CD4-positive, alpha-beta memory T cell (primary cell): Measurements from ENCODE around the gene MARK2. TPM values are rescaled to one million over a fixed set of nuclear protein-coding genes. Genes with fewer than 3 reads are reported as not detected.

Source experiments
- CTCF ChIA-PET: fragments of 350-600 bp; sonication (Branson Sonifier 250); formaldehyde crosslinking; loops from one replicate; lab custom pipeline; 2021; ENCODE audit warnings: inconsistent platforms; ENCODE audit not compliant: partially characterized antibody; lab: Charles Lee
- POLR2A ChIA-PET: fragments of 350-600 bp; sonication (Branson Sonifier 250); formaldehyde crosslinking; loops from one replicate; lab custom pipeline; 2021; ENCODE audit not compliant: partially characterized antibody; lab: Charles Lee
- DNase-seq, 5 donors: peaks; one replicate each; pipeline versions ENCODE4 v3.0.0 to v3.0.0-alpha.2; 2020 to 2022; ENCODE audit warnings: mixed read lengths in 1 of 5
- H3K27ac ChIP-seq: one replicate; pipeline ENCODE4 v1.7.0; 2013; ENCODE audit warnings: low read depth, low read length
- H3K27me3 ChIP-seq: 2 replicates; pipeline ENCODE4 v1.7.0; 2013; ENCODE audit warnings: mild to moderate bottlenecking, low read length, moderate library complexity; ENCODE audit not compliant: insufficient read depth
- H3K36me3 ChIP-seq: 2 replicates; pipeline ENCODE4 v1.7.0; 2013; ENCODE audit warnings: mild to moderate bottlenecking, low read length, moderate library complexity; ENCODE audit not compliant: insufficient read depth
- H3K4me1 ChIP-seq: 2 replicates; pipeline ENCODE4 v1.7.0; 2013; ENCODE audit warnings: mild to moderate bottlenecking, low read length, moderate library complexity; ENCODE audit not compliant: insufficient read depth
- H3K4me3 ChIP-seq, 2 donors: one replicate each; pipeline ENCODE4 v1.7.0; 2013; ENCODE audit warnings: low read length in 2 of 2, mild to moderate bottlenecking in 1 of 2
- H3K9me3 ChIP-seq, 2 donors: one replicate each; pipeline ENCODE4 v1.7.0; 2013; ENCODE audit warnings: low read length in 2 of 2, control low read depth in 1 of 2; ENCODE audit not compliant: control insufficient read depth in 1 of 2
- H3K27ac Mint-ChIP-seq, 7 donors: one replicate each; pipeline ENCODE4 v1.8.0; 2020 to 2021; ENCODE audit warnings: mixed read lengths in 7 of 7, mild to moderate bottlenecking in 6 of 7, inconsistent platforms in 3 of 7, moderate library complexity in 3 of 7
- H3K27me3 Mint-ChIP-seq, 2 donors: one replicate each; pipeline ENCODE4 v1.8.0; 2020 to 2021; ENCODE audit warnings: mixed read lengths in 2 of 2
- H3K36me3 Mint-ChIP-seq, 2 donors: one replicate each; pipeline ENCODE4 v1.8.0; 2020 to 2021; ENCODE audit warnings: mixed read lengths in 2 of 2, inconsistent platforms in 1 of 2, mild to moderate bottlenecking in 1 of 2
- H3K4me1 Mint-ChIP-seq, 4 donors: one replicate each; pipeline ENCODE4 v1.8.0; 2020 to 2021; ENCODE audit warnings: mixed read lengths in 4 of 4, mild to moderate bottlenecking in 1 of 4
- H3K4me3 Mint-ChIP-seq, 8 donors: one replicate each; pipeline ENCODE4 v1.8.0; 2020 to 2021; ENCODE audit warnings: mixed read lengths in 8 of 8, mild to moderate bottlenecking in 7 of 8, moderate library complexity in 6 of 8, inconsistent platforms in 3 of 8
- H3K9me3 Mint-ChIP-seq, 8 donors: one replicate each; pipeline ENCODE4 v1.8.0; 2020 to 2021; ENCODE audit warnings: mixed read lengths in 8 of 8, mild to moderate bottlenecking in 5 of 8, inconsistent platforms in 3 of 8, moderate library complexity in 1 of 8
- intact Hi-C: fragments of 100-400 bp; cut with micrococcal nuclease; formaldehyde crosslinking; loops from one replicate; pipeline ENCODE4 v1.15.1; 2023
- polyA plus RNA-seq, 2 donors: library from polyadenylated mRNA; unstranded; fragments of 300-500 nt; fragmentation: Illumina TruSeq; gene quantifications; one replicate each; pipeline ENCODE4 v1.2.3, GENCODE V29; 2021
- total RNA-seq, 2 experiments: library from RNA; stranded (reverse); gene quantifications; one replicate each; pipeline ENCODE4 v1.2.3, GENCODE V29; 2021

MARK2 gene
- total and polyA plus RNA-seq, 4 experiments from 2014 or later, result 25.1 to 68.0 (median 60.4) TPM

- Mint-ChIP-seq H3K4me3 (no peak overlapping the region), H3K27me3 (peaks cover 0 to 1% of the 10 kb centered on the region in 2 donors), H3K4me1 (peaks cover 8 to 21% (median 10%) of the 10 kb centered on the region in 4 donors), H3K36me3 (no peaks in the 10 kb centered on the region), H3K9me3 (no peaks in the 10 kb centered on the region), H3K27ac (no peak overlapping the region)
- no peak overlapping the region for H3K27ac ChIP-seq
- H3K4me1 ChIP-seq, result peaks cover 19% of the 10 kb centered on the region
- no peaks in the 10 kb centered on the region for H3K36me3 ChIP-seq
- ChIA-PET POLR2A (interaction anchor here (1.0 to 1.8 kb wide), 4 partner anchors 10 to 83 kb away, joined by 3 to 13 read pairs (median 4); no protein-coding TSS in a partner anchor), CTCF (interaction anchor here (0.7 to 6.2 kb wide), 4 partner anchors 25 to 84 kb away, joined by 3 to 74 read pairs (median 5); partner anchors contain the start of gene MARK2)
- H3K27me3 ChIP-seq, result no peaks in the 10 kb centered on the region
- no peak for DNase-seq
- no peak overlapping the region for H3K4me3 ChIP-seq
- no peaks in the 10 kb centered on the region for H3K9me3 ChIP-seq
- intact Hi-C loops, result loop anchor here (1.0 kb wide), 1 partner anchor 84 kb away; no protein-coding TSS in a partner anchor
These were observed 82.1 kb downstream of the MARK2 start for GRCh38 chr11:63920939-63921417.

GRCh38 chr11:63922673-63923192, 83.8 kb downstream of the MARK2 start:
- H3K4me3 Mint-ChIP-seq, result no peak overlapping the region
- no peaks in the 10 kb centered on the region for H3K36me3 Mint-ChIP-seq
- Histone ChIP-seq H3K9me3 (no peaks in the 10 kb centered on the region), H3K27ac (no peak overlapping the region), H3K27me3 (no peaks in the 10 kb centered on the region), H3K36me3 (no peaks in the 10 kb centered on the region), H3K4me1 (peaks cover 8% of the 10 kb centered on the region), H3K4me3 (no peak overlapping the region)
- peak overlapping the region in 1 of 7 donors; percentile 71 for H3K27ac Mint-ChIP-seq
- peaks cover 0 to 3% of the 10 kb centered on the region in 2 donors for H3K27me3 Mint-ChIP-seq
- no peak for DNase-seq
- H3K9me3 Mint-ChIP-seq, result no peaks in the 10 kb centered on the region
- CTCF ChIA-PET, result interaction anchor here (1.4 to 6.2 kb wide), 2 partner anchors 85 to 86 kb away, joined by 3 to 74 read pairs; partner anchors contain the start of gene MARK2
- H3K4me1 Mint-ChIP-seq, result peaks cover 5 to 14% (median 7%) of the 10 kb centered on the region in 4 donors
- intact Hi-C loops, result no loop called here
- POLR2A ChIA-PET, result no interaction called here

GRCh38 chr11:63923319-63923718, 84.4 kb downstream of the MARK2 start:
- Histone ChIP-seq H3K27me3 (no peaks in the 10 kb centered on the region), H3K4me3 (no peak overlapping the region), H3K36me3 (no peaks in the 10 kb centered on the region), H3K9me3 (no peaks in the 10 kb centered on the region), H3K4me1 (peaks cover 6% of the 10 kb centered on the region), H3K27ac (no peak overlapping the region)
- intact Hi-C loops, result no loop called here
- POLR2A ChIA-PET, result no interaction called here
- Mint-ChIP-seq H3K27me3 (peaks cover 0 to 3% of the 10 kb centered on the region in 2 donors), H3K9me3 (no peaks in the 10 kb centered on the region), H3K36me3 (no peaks in the 10 kb centered on the region), H3K27ac (no peak overlapping the region), H3K4me1 (peaks cover 5 to 12% (median 7%) of the 10 kb centered on the region in 4 donors), H3K4me3 (no peak overlapping the region)
- CTCF ChIA-PET, result interaction anchor here (1.4 kb wide), 1 partner anchor 86 kb away, joined by 3 read pairs; no protein-coding TSS in a partner anchor
- no peak for DNase-seq

DNA sequence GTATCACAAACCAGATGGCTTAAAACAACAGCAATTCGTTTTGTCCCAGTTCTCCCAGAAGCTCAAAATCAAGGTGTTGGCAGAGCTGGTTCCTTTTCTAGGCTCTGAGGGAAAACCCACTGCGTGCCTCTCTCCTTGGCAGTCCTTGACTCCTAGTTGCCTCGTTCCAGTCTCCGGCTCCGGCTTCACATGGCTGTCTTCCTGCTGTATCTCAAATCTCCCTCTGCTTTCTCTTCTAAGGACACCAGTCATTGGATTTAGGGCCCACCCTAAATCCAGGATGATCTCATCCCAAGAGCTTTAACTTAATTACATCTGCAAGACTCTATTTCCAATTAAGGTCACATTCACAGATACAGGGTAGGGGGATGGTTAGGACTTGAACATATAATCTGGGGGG, 90.7 kb downstream of the MARK2 start:
- Mint-ChIP-seq H3K27ac (no peak overlapping the region), H3K27me3 (peaks cover 0 to 3% of the 10 kb centered on the region in 2 donors), H3K9me3 (no peaks in the 10 kb centered on the region), H3K4me3 (no peak overlapping the region), H3K36me3 (no peaks in the 10 kb centered on the region), H3K4me1 (peaks cover 0 to 2% (median 0%) of the 10 kb centered on the region in 4 donors)
- no peak for DNase-seq
- no peak overlapping the region for H3K27ac ChIP-seq
- H3K4me1 ChIP-seq, result no peaks in the 10 kb centered on the region
- POLR2A ChIA-PET, result no interaction called here
- no peaks in the 10 kb centered on the region for H3K27me3 ChIP-seq
- H3K4me3 ChIP-seq, result no peak overlapping the region
- intact Hi-C loops, result no loop called here
- no peaks in the 10 kb centered on the region for H3K9me3 ChIP-seq
- CTCF ChIA-PET, result interaction anchor here (1.0 kb wide), 1 partner anchor 92 kb away, joined by 3 read pairs; no protein-coding TSS in a partner anchor
- H3K36me3 ChIP-seq, result no peaks in the 10 kb centered on the region

- DNase-seq, result no peak
- CTCF ChIA-PET, result interaction anchor here (1.3 kb wide), 1 partner anchor 64 kb away, joined by 3 read pairs; no protein-coding TSS in a partner anchor
- no peaks in the 10 kb centered on the region for H3K4me1 ChIP-seq
- H3K36me3 Mint-ChIP-seq, result no peaks in the 10 kb centered on the region
- no peaks in the 10 kb centered on the region for H3K27me3 ChIP-seq
- no peaks in the 10 kb centered on the region for H3K9me3 Mint-ChIP-seq
- peaks cover 0 to 2% of the 10 kb centered on the region in 2 donors for H3K27me3 Mint-ChIP-seq
- POLR2A ChIA-PET, result interaction anchor here (1.0 kb wide), 1 partner anchor 10 kb away, joined by 5 read pairs; no protein-coding TSS in a partner anchor
- no peak overlapping the region for H3K4me3 ChIP-seq
- peaks cover 0 to 2% (median 0%) of the 10 kb centered on the region in 4 donors for H3K4me1 Mint-ChIP-seq
- no peak overlapping the region for H3K27ac ChIP-seq
- no peaks in the 10 kb centered on the region for H3K9me3 ChIP-seq
- H3K27ac Mint-ChIP-seq, result peak overlapping the region in 1 of 7 donors; percentile 77
- H3K36me3 ChIP-seq, result no peaks in the 10 kb centered on the region
- H3K4me3 Mint-ChIP-seq, result no peak overlapping the region
- intact Hi-C loops, result no loop called here
These were observed 92.1 kb downstream of the MARK2 start for GRCh38 chr11:63931045-63931444.

DNA sequence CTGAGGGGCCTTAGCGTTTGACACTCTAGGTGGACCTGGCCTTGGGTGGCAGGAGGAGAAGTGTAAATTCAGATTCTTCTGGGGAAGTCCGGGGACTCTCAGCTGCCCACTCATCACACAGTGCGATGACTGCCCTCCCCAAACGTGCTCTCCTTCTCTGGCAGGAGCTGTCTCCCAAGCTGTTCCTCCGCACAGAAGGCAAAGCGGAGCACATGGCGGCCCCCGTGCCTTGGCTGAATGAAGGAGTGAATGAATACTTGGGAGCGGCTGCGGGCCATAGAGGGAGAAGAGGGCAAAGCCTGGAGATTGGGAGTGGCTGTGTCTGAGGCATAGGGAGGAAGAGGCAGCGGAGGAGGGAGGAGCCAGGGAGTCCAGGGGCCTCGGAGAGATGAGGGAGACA, 93.0 kb downstream of the MARK2 start:
- Mint-ChIP-seq H3K4me3 (no peak overlapping the region), H3K36me3 (no peaks in the 10 kb centered on the region), H3K4me1 (peaks cover 0 to 2% (median 0%) of the 10 kb centered on the region in 4 donors), H3K9me3 (no peaks in the 10 kb centered on the region), H3K27me3 (no peaks in the 10 kb centered on the region), H3K27ac (peak overlapping the region in 1 of 7 donors; percentile 16)
- Histone ChIP-seq H3K27me3 (no peaks in the 10 kb centered on the region), H3K36me3 (no peaks in the 10 kb centered on the region), H3K9me3 (no peaks in the 10 kb centered on the region), H3K4me1 (no peaks in the 10 kb centered on the region), H3K4me3 (no peak overlapping the region), H3K27ac (no peak overlapping the region)
- ChIA-PET CTCF (interaction anchor here (1.3 kb wide), 1 partner anchor 65 kb away, joined by 3 read pairs; no protein-coding TSS in a partner anchor), POLR2A (interaction anchor here (1.0 kb wide), 1 partner anchor 11 kb away, joined by 5 read pairs; no protein-coding TSS in a partner anchor)
- DNase-seq, result no peak
- intact Hi-C loops, result no loop called here

- Histone ChIP-seq H3K27ac (no peak overlapping the region), H3K27me3 (no peaks in the 10 kb centered on the region), H3K36me3 (no peaks in the 10 kb centered on the region), H3K4me1 (peaks cover 8% of the 10 kb centered on the region), H3K4me3 (no peak overlapping the region), H3K9me3 (no peaks in the 10 kb centered on the region)
- ChIA-PET CTCF (interaction anchor here (0.6 to 3.6 kb wide), 4 partner anchors 12 to 100 kb away, joined by 3 to 14 read pairs (median 4); no protein-coding TSS in a partner anchor), POLR2A (no interaction called here)
- Mint-ChIP-seq H3K27me3 (no peaks in the 10 kb centered on the region), H3K27ac (no peak overlapping the region), H3K4me1 (peaks cover 3 to 10% (median 7%) of the 10 kb centered on the region in 4 donors), H3K36me3 (peaks cover 0 to 2% of the 10 kb centered on the region in 2 donors), H3K4me3 (no peak overlapping the region), H3K9me3 (peaks cover 0 to 2% (median 0%) of the 10 kb centered on the region in 8 donors)
- intact Hi-C loops, result no loop called here
- no peak for DNase-seq
These were observed 94.5 kb downstream of the MARK2 start for GRCh38 chr11:63933459-63933858.
